PFSK-1 (cell line): ENCODE measurements around the gene GABBR1.

Experiments
- FOXP2 ChIP-seq: optimal IDR thresholded peaks from 2 replicates; pipeline ENCODE3; 2011; ENCODE audit warnings: borderline replicate concordance, control low read depth, inconsistent platforms; ENCODE audit not compliant: insufficient read depth; ENCODE audit errors: extremely low read length, extremely low read depth
- POLR2AphosphoS5 ChIP-seq: IDR thresholded peaks from 2 replicates; pipeline ENCODE4 v1.6.1; 2012; ENCODE audit warnings: low read depth, mild to moderate bottlenecking, control low read depth, low read length, moderate library complexity
- REST ChIP-seq, 2 experiments: IDR thresholded peaks; 2 replicates each; pipeline versions ENCODE4 v1.6.1 to v1.8.0; 2011 to 2012; ENCODE audit warnings: low read depth in 2 of 2, low read length in 2 of 2, control low read depth in 1 of 2, inconsistent platforms in 1 of 2, mild to moderate bottlenecking in 1 of 2, moderate library complexity in 1 of 2; ENCODE audit not compliant: insufficient read depth in 1 of 2
- SIN3A ChIP-seq: IDR thresholded peaks from 2 replicates; pipeline ENCODE4 v1.6.1; 2012; ENCODE audit warnings: mild to moderate bottlenecking, low read length, moderate library complexity, borderline replicate concordance; ENCODE audit not compliant: insufficient read depth
- TAF1 ChIP-seq: IDR thresholded peaks from 2 replicates; pipeline ENCODE4 v1.6.1; 2012; ENCODE audit warnings: low read length, control low read depth, borderline replicate concordance; ENCODE audit not compliant: insufficient read depth

GABBR1 gene

DNA sequence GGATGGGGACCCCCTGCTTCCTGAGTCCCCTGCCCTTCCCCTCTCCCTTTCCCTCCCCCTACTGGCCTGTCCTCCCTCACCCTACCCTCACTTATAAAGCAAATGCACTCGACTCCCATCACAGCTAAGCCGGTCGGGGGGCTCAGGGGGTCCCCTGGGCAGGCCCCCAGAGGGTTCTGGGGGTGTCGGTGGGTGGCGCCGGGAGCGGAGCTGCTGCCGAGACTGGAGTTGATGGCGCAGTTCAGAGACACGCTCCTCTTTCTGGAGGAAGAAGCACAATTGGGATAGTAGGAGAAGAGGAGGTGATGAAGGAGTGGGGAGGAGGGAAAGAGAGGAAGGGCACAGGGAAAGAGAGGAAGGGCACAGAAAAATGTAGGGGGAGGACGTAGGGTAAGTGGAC is 29.5 kb downstream of the GABBR1 start:
- no peak for TF ChIP-seq FOXP2
- TF ChIP-seq SIN3A, result no peak
- TF ChIP-seq TAF1, result no peak
- no peak for TF ChIP-seq POLR2AphosphoS5
- TF ChIP-seq REST (IDR thresholded peaks at IDR 0.05; ENCODE audit: insufficient read depth in 1 of 2, low read depth in 2 of 2, low read length in 2 of 2), result no peak

GRCh38 chr6:29602564-29603361 is 30.2 kb downstream of the GABBR1 start:
- TF ChIP-seq SIN3A (no peak), REST (IDR thresholded peaks at IDR 0.05; ENCODE audit: insufficient read depth in 1 of 2, low read depth in 2 of 2, low read length in 2 of 2) (no peak), TAF1 (no peak), POLR2AphosphoS5 (no peak), FOXP2 (no peak)

DNA sequence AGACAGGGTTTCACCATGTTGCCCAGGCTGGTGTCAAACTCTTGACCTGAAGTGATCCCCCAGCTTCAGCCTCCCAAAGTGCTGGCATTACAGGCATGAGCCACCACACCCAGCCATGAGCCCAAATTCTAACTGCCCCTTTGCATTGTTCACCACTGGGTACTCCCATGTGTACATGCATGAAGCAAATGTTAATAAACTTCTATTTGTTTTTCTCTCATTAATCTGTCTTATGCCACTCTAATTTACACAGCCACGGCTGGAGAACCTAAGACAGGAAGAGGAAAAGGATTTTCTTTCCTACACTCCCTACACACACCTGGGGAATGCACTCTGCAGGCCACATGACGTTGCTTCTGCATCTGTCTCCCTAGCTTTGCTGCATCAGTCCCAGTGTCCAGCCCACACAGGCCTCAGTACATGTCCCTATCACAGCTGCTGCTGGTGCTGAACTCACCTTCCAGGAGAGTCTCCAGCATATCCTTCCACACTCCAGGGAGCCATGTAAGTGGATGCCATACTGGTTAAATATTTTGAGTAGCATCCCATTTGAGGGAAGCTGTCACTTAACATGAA is 34.7 kb downstream of the GABBR1 start:
- TF ChIP-seq FOXP2 (no peak), SIN3A (no peak), REST (IDR thresholded peaks at IDR 0.05; ENCODE audit: insufficient read depth in 1 of 2, low read depth in 2 of 2, low read length in 2 of 2) (no peak), TAF1 (no peak), POLR2AphosphoS5 (no peak; the same call in 1 of the 2 replicates)

DNA sequence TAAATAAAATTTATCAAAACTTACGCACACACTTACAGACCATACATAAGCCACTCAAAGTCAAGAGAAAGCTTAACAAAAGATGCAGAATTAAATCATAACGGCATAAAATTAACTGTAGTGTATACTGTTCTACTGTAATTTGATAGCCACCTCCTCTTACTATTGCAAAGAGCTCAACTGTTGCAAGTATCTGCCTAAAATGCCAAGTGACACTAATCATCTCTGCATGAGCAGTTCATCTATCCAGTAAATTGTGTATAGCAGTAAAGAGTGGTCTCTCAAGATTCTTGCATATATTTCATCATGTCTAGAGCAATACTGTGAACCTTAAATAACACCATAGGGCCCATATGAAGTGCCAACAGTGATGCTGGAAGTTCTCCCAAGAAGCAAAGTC is 35.8 kb downstream of the GABBR1 start:
- TF ChIP-seq TAF1 (no peak), POLR2AphosphoS5 (peak; percentile 42; the same call in 1 of the 2 replicates)

DNA sequence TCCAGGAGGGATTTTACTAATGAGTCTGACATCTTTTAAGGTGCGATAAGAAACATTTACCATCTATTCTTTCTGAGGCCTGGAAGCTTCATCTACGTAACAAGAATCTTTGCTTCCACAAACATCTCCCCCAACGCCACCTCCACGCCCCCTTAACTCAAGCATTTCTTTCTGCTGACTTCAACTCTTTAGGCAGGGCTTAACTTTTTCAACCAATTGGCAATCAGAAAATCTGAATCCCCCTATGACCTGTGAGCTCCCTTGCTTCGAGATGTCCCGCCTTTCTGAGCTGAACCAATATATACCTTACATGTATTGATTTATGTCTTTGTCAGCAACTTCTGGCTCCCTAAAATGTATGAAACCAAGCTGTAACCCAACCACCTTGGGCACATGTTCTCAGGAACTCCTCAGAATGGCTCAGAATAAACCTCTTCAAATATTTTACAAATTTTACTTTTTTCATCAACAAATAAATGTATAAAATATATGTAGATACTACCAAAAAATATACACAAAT is 36.5 kb downstream of the GABBR1 start:
- TF ChIP-seq FOXP2 (no peak), POLR2AphosphoS5 (no peak), REST (IDR thresholded peaks at IDR 0.05; ENCODE audit: insufficient read depth in 1 of 2, low read depth in 2 of 2, low read length in 2 of 2) (no peak), TAF1 (no peak), SIN3A (no peak)
